T-cell (primary cell): Measurements from ENCODE around the gene NADK. TPM values are rescaled to one million over a fixed set of nuclear protein-coding genes. Genes with fewer than 3 reads are reported as not detected.
A peak's percentile ranks its signal among the peaks of the same experiment; 100 is the strongest.

ENCODE experiments used
- ATAC-seq, 4 experiments: fragments of 200-7000 bp in 3 of 4; fragments of 150-1000 bp in 1 of 4; cut with Tn5 transposase; replicated peaks in 1 of 4; 1 replicate in 3 of 4; 2 replicates in 1 of 4; pipeline ENCODE4 v1.10.0; 2021; ENCODE audit warnings: moderate library complexity in 3 of 4, mild to moderate bottlenecking in 2 of 4, moderate number of reproducible peaks in 1 of 4
- CTCF ChIA-PET, 2 donors: fragments of 300-600 bp; sonication (Branson Sonifier 250); formaldehyde crosslinking; loops; one replicate each; lab custom pipeline; 2022; ENCODE audit warnings: antibody characterized with exemption in 2 of 2; lab: Charles Lee
- POLR2A ChIA-PET, 2 donors: fragments of 300-600 bp; sonication (Branson Sonifier 250); formaldehyde crosslinking; loops; one replicate each; lab custom pipeline; 2022; ENCODE audit warnings: antibody characterized with exemption in 2 of 2; lab: Charles Lee
- DNase-seq, 35 experiments: peaks; one replicate each; pipeline versions ENCODE4 v3.0.0 to v3.0.0-alpha.2; 2013 to 2023
- H3K27ac ChIP-seq: one replicate; pipeline ENCODE4 v1.5.1; 2013; ENCODE audit warnings: low read length
- H3K27me3 ChIP-seq, 2 experiments: replicated peaks in 1 of 2; 1 replicate in 1 of 2; 2 replicates in 1 of 2; pipeline versions ENCODE4 v1.6.1 to v1.7.0; 2013; ENCODE audit warnings: low read length in 1 of 2, mixed read lengths in 1 of 2; ENCODE audit not compliant: control insufficient read depth in 2 of 2, insufficient read depth in 2 of 2; ENCODE audit errors: extremely low read depth in 1 of 2
- H3K36me3 ChIP-seq, 2 donors: 1 replicate in 1 of 2; 2 replicates in 1 of 2; pipeline versions ENCODE4 v1.6.1 to v1.7.0; 2013; ENCODE audit warnings: low read length in 1 of 2; ENCODE audit not compliant: control insufficient read depth in 2 of 2, insufficient read depth in 1 of 2; ENCODE audit errors: extremely low read depth in 1 of 2
- H3K4me1 ChIP-seq, 2 experiments: 1 replicate in 1 of 2; 2 replicates in 1 of 2; pipeline versions ENCODE4 v1.6.1 to v1.7.0; 2013; ENCODE audit warnings: low read length in 2 of 2, mixed read lengths in 1 of 2; ENCODE audit not compliant: insufficient read depth in 2 of 2, control insufficient read depth in 1 of 2; ENCODE audit errors: extremely low read depth in 1 of 2
- H3K4me3 ChIP-seq, 2 donors: 1 replicate in 1 of 2; 2 replicates in 1 of 2; pipeline versions ENCODE4 v1.5.1 to v1.7.0; 2013; ENCODE audit warnings: mild to moderate bottlenecking in 2 of 2, low read length in 1 of 2, moderate library complexity in 1 of 2; ENCODE audit not compliant: control insufficient read depth in 1 of 2; ENCODE audit errors: extremely low read depth in 1 of 2
- H3K9me3 ChIP-seq: 2 replicates; pipeline ENCODE4 v1.7.0; 2013
- H3K27ac Mint-ChIP-seq, 2 donors: one replicate each; pipeline ENCODE4 v1.8.0; 2020 to 2021; ENCODE audit warnings: mild to moderate bottlenecking in 2 of 2, mixed read lengths in 2 of 2
- H3K27me3 Mint-ChIP-seq, 2 donors: one replicate each; pipeline ENCODE4 v1.8.0; 2021 to 2022; ENCODE audit warnings: mixed read lengths in 2 of 2
- H3K36me3 Mint-ChIP-seq: one replicate; pipeline ENCODE4 v1.8.0; 2021; ENCODE audit warnings: mixed read lengths
- H3K4me1 Mint-ChIP-seq, 3 donors: one replicate each; pipeline ENCODE4 v1.8.0; 2020 to 2022; ENCODE audit warnings: mixed read lengths in 3 of 3, mild to moderate bottlenecking in 1 of 3
- H3K4me3 Mint-ChIP-seq, 3 donors: one replicate each; pipeline ENCODE4 v1.8.0; 2020 to 2022; ENCODE audit warnings: mild to moderate bottlenecking in 3 of 3, mixed read lengths in 3 of 3, moderate library complexity in 3 of 3
- H3K9me3 Mint-ChIP-seq, 3 donors: one replicate each; pipeline ENCODE4 v1.8.0; 2020 to 2022; ENCODE audit warnings: mixed read lengths in 3 of 3
- WGBS: methylation state at CpG from one replicate; pipeline ENCODE4 v1.1.5; 2013; ENCODE audit warnings: missing lambda C conversion rate; ENCODE audit not compliant: insufficient coverage; 5-methylcytosine and 5-hydroxymethylcytosine counted together
- total RNA-seq, 35 experiments: library from RNA in 6 of 35; stranded (reverse) in 6 of 35; fragments of 120-200 nt in 1 of 35; gene quantifications; one replicate each; pipeline versions ENCODE4 v1.2.1 to v1.2.4 and lab custom pipeline; 2013 to 2026

NADK gene
- total RNA-seq, 5 donors from 2014 or later (not counting 1 experiment from before 2014, with no cell fraction given) = 45.6 to 68.2 (median 58.0) TPM

GRCh38 chr1:1802871-1803270, 24.6 kb upstream of the NADK start:
- no peaks in the 10 kb centered on the region for H3K9me3 ChIP-seq
- H3K27ac Mint-ChIP-seq = peak overlapping the region; percentile 16 to 41
- H3K4me3 ChIP-seq = no peak overlapping the region
- ATAC-seq = no peak
- H3K36me3 ChIP-seq = peaks cover 18 to 72% of the 10 kb centered on the region in 2 donors
- no peaks in the 10 kb centered on the region for H3K27me3 Mint-ChIP-seq
- no peak overlapping the region for H3K27ac ChIP-seq
- CTCF ChIA-PET = no interaction called here
- WGBS = no CpG with 5 or more reads among the region's 1 CpG
- POLR2A ChIA-PET = interaction anchor here in 1 of 2 donors (0.5 kb wide), 1 partner anchor 33 kb away, joined by 5 read pairs; no protein-coding TSS in a partner anchor
- peaks cover 22 to 30% (median 28%) of the 10 kb centered on the region in 3 donors for H3K4me1 Mint-ChIP-seq
- H3K9me3 Mint-ChIP-seq = no peaks in the 10 kb centered on the region
- DNase-seq = no peak
- no peaks in the 10 kb centered on the region for H3K4me1 ChIP-seq
- H3K36me3 Mint-ChIP-seq = peaks cover 33% of the 10 kb centered on the region
- no peak overlapping the region for H3K4me3 Mint-ChIP-seq
- no peaks in the 10 kb centered on the region for H3K27me3 ChIP-seq

- no peak overlapping the region for H3K4me3 ChIP-seq
- no peaks in the 10 kb centered on the region for H3K9me3 Mint-ChIP-seq
- 81% methylated on average over 4 of the region's 5 CpGs for WGBS
- no peaks in the 10 kb centered on the region for H3K27me3 ChIP-seq
- H3K4me3 Mint-ChIP-seq = no peak overlapping the region
- H3K4me1 ChIP-seq = no peaks in the 10 kb centered on the region
- ATAC-seq (no peak), DNase-seq (no peak)
- H3K9me3 ChIP-seq = no peaks in the 10 kb centered on the region
- peak overlapping the region in 1 of 2 donors; percentile 16 for H3K27ac Mint-ChIP-seq
- peaks cover 38% of the 10 kb centered on the region for H3K36me3 Mint-ChIP-seq
- CTCF ChIA-PET = no interaction called here
- H3K27ac ChIP-seq = no peak overlapping the region
- peaks cover 8 to 78% of the 10 kb centered on the region in 2 donors for H3K36me3 ChIP-seq
- POLR2A ChIA-PET = interaction anchor here in 1 of 2 donors (0.6 kb wide), 1 partner anchor 80 kb away, joined by 3 read pairs; no protein-coding TSS in a partner anchor
- H3K27me3 Mint-ChIP-seq = no peaks in the 10 kb centered on the region
- peaks cover 25 to 37% (median 34%) of the 10 kb centered on the region in 3 donors for H3K4me1 Mint-ChIP-seq
Observed at GRCh38 chr1:1799716-1800115, 21.4 kb upstream of the NADK start.

DNA sequence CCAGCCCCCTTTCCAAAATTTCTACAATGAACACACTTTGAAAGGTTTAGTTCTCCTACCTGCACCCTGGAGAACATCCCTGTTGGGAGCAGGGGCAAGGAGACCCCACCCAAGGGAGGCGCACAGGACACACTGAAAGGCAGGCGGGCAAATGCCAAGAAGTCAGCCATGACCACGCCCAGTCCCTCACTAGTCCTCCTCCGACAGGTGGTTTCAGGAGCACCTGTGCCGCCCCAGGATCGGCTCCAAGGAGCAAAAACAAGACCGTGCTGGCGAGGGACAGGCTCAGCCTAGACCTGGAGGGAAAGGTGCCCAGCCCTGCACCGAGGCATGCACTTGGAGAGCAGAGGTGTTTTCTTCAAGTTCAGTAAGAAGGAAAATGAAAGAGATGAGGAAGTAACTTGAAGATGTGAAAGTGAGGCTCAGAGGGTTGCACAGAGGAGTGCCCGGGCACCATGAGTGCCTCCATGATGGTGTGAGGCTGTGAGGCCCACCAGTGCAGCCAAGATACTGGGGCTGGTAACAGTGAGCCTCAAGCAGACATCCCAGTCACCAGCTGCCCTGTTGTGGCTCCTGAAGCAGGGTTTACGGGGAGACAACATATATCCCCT, 19.6 kb upstream of the NADK start:
- 90% methylated on average over 11 of the region's 11 CpGs for WGBS
- no peak overlapping the region for H3K27ac ChIP-seq
- no peaks in the 10 kb centered on the region for H3K4me1 ChIP-seq
- peaks cover 8 to 80% of the 10 kb centered on the region in 2 donors for H3K36me3 ChIP-seq
- ChIA-PET POLR2A (interaction anchor here in 1 of 2 donors (0.6 kb wide), 1 partner anchor 13 kb away, joined by 4 read pairs; no protein-coding TSS in a partner anchor), CTCF (no interaction called here)
- Mint-ChIP-seq H3K4me3 (no peak overlapping the region), H3K27me3 (no peaks in the 10 kb centered on the region), H3K27ac (no peak overlapping the region), H3K4me1 (peaks cover 22 to 34% (median 32%) of the 10 kb centered on the region in 3 donors), H3K9me3 (no peaks in the 10 kb centered on the region), H3K36me3 (peaks cover 32% of the 10 kb centered on the region)
- no peak overlapping the region for H3K4me3 ChIP-seq
- no peaks in the 10 kb centered on the region for H3K27me3 ChIP-seq
- H3K9me3 ChIP-seq = no peaks in the 10 kb centered on the region
- no peak for DNase-seq
- ATAC-seq = no peak

DNA sequence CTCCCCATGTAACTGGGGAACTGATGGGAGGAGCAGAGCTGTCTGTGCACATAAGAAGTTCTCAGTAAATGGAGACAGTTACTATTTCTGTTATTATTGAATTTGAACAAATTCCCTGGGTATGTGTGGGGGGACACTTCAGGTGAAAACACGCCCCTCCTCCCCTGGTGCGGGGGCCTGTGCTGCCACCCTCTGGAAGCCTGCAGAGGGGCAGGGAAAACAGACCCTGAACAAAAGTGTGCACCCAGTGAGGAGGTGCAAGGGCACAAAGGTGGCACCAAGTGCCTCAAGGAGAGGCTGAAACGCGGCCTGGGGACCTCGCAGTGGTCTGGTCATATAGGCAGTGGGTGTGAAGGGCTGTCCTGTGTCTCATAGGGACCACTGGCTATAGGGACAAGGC, 18.2 kb upstream of the NADK start:
- H3K27me3 Mint-ChIP-seq = no peaks in the 10 kb centered on the region
- Histone ChIP-seq H3K9me3 (no peaks in the 10 kb centered on the region), H3K27ac (no peak overlapping the region), H3K36me3 (peaks cover 10 to 81% of the 10 kb centered on the region in 2 donors), H3K4me3 (no peak overlapping the region), H3K4me1 (no peaks in the 10 kb centered on the region), H3K27me3 (no peaks in the 10 kb centered on the region)
- peaks cover 16 to 24% (median 24%) of the 10 kb centered on the region in 3 donors for H3K4me1 Mint-ChIP-seq
- 94% methylated on average over 4 of the region's 5 CpGs for WGBS
- no peak overlapping the region for H3K4me3 Mint-ChIP-seq
- ATAC-seq (peak in 3 of 4 experiments; percentile 45 to 61 (median 55)), DNase-seq (peak in 11 of 35 experiments; percentile 9 to 40 (median 21))
- ChIA-PET CTCF (no interaction called here), POLR2A (no interaction called here)
- H3K27ac Mint-ChIP-seq = peak overlapping the region in 1 of 2 donors; percentile 66
- no peaks in the 10 kb centered on the region for H3K9me3 Mint-ChIP-seq
- H3K36me3 Mint-ChIP-seq = peaks cover 25% of the 10 kb centered on the region

- 93% methylated on average over 5 of the region's 10 CpGs for WGBS
- no peak for DNase-seq
- no peak overlapping the region for H3K4me3 ChIP-seq
- no peak overlapping the region for H3K27ac Mint-ChIP-seq
- peaks cover 9 to 18% (median 16%) of the 10 kb centered on the region in 3 donors for H3K4me1 Mint-ChIP-seq
- no peak overlapping the region for H3K4me3 Mint-ChIP-seq
- H3K27ac ChIP-seq = no peak overlapping the region
- POLR2A ChIA-PET = interaction anchor here in 1 of 2 donors (0.6 kb wide), 1 partner anchor 235 kb away, joined by 3 read pairs; no protein-coding TSS in a partner anchor
- H3K36me3 Mint-ChIP-seq = peaks cover 29% of the 10 kb centered on the region
- CTCF ChIA-PET = no interaction called here
- no peaks in the 10 kb centered on the region for H3K27me3 ChIP-seq
- H3K4me1 ChIP-seq = no peaks in the 10 kb centered on the region
- H3K9me3 Mint-ChIP-seq = no peaks in the 10 kb centered on the region
- no peak for ATAC-seq
- H3K27me3 Mint-ChIP-seq = no peaks in the 10 kb centered on the region
- no peaks in the 10 kb centered on the region for H3K9me3 ChIP-seq
- peaks cover 18 to 82% of the 10 kb centered on the region in 2 donors for H3K36me3 ChIP-seq
Observed at GRCh38 chr1:1794999-1795398, 16.7 kb upstream of the NADK start.

GRCh38 chr1:1793481-1794244, 15.4 kb upstream of the NADK start:
- Histone ChIP-seq H3K27me3 (no peaks in the 10 kb centered on the region), H3K9me3 (no peaks in the 10 kb centered on the region), H3K36me3 (peaks cover 27 to 87% of the 10 kb centered on the region in 2 donors), H3K27ac (no peak overlapping the region), H3K4me3 (no peak overlapping the region), H3K4me1 (no peaks in the 10 kb centered on the region)
- POLR2A ChIA-PET = no interaction called here
- DNase-seq (no peak), ATAC-seq (no peak)
- H3K36me3 Mint-ChIP-seq = peaks cover 39% of the 10 kb centered on the region
- CTCF ChIA-PET = interaction anchor here in 1 of 2 donors (0.5 kb wide), 1 partner anchor 80 kb away, joined by 6 read pairs; no protein-coding TSS in a partner anchor
- H3K27me3 Mint-ChIP-seq = no peaks in the 10 kb centered on the region
- peak overlapping the region; percentile 46 to 61 for H3K27ac Mint-ChIP-seq
- H3K9me3 Mint-ChIP-seq = no peaks in the 10 kb centered on the region
- 93% methylated on average over 8 of the region's 17 CpGs for WGBS
- H3K4me1 Mint-ChIP-seq = peaks cover 9 to 13% (median 12%) of the 10 kb centered on the region in 3 donors
- H3K4me3 Mint-ChIP-seq = no peak overlapping the region
